DND-41 (cell line): ENCODE measurements around the gene CPSF4L.

Experiments
- ATAC-seq: fragments of 200-7000 bp; cut with Tn5 transposase; 3 replicates; pipeline ENCODE4 v1.9.1; 2021; ENCODE audit warnings: low read depth; ENCODE audit not compliant: insufficient read depth
- DNase-seq: peaks from one replicate; pipeline ENCODE4 v3.0.0-alpha.2; 2020
- H2AFZ ChIP-seq: 2 replicates; pipeline ENCODE4 v1.6.0; 2012; ENCODE audit warnings: low read depth, low read length
- H3K27ac ChIP-seq: 2 replicates; pipeline ENCODE4 v1.5.1; 2012; ENCODE audit warnings: low read length, inconsistent platforms
- H3K27me3 ChIP-seq: fragments of 200-600 bp; sonication (generic); 2 replicates; pipeline ENCODE4 v1.6.0; 2012; ENCODE audit warnings: low read length, mild to moderate bottlenecking, inconsistent platforms; ENCODE audit not compliant: insufficient read depth, poor library complexity
- H3K36me3 ChIP-seq: 2 replicates; pipeline ENCODE4 v1.5.1; 2012; ENCODE audit warnings: low read length, inconsistent platforms; ENCODE audit not compliant: insufficient read depth
- H3K4me1 ChIP-seq: 2 replicates; pipeline ENCODE4 v1.5.1; 2012; ENCODE audit warnings: mild to moderate bottlenecking, low read length; ENCODE audit not compliant: insufficient read depth
- H3K4me2 ChIP-seq: 2 replicates; pipeline ENCODE4 v1.6.0; 2012; ENCODE audit warnings: mild to moderate bottlenecking, moderate library complexity, low read length, inconsistent platforms; ENCODE audit not compliant: insufficient read depth
- H3K4me3 ChIP-seq, 2 experiments: fragments of 200-600 bp in 1 of 2; shearing (Covaris generic) in 1 of 2; 2 replicates each; pipeline ENCODE4 v1.5.1; 2012 to 2016; ENCODE audit warnings: inconsistent platforms in 2 of 2, low read length in 2 of 2, mild to moderate bottlenecking in 2 of 2, low read depth in 1 of 2, moderate library complexity in 1 of 2
- H3K79me2 ChIP-seq: 2 replicates; pipeline ENCODE4 v1.6.0; 2012; ENCODE audit warnings: low read length, inconsistent platforms; ENCODE audit not compliant: insufficient read depth
- H3K9ac ChIP-seq: 2 replicates; pipeline ENCODE4 v1.6.0; 2012; ENCODE audit warnings: low read depth, mild to moderate bottlenecking, inconsistent platforms, low read length, moderate library complexity
- H3K9me3 ChIP-seq: 2 replicates; pipeline ENCODE4 v1.5.1; 2012; ENCODE audit warnings: low read length, moderate library complexity, mild to moderate bottlenecking, inconsistent platforms; ENCODE audit not compliant: insufficient read depth, severe bottlenecking
- H4K20me1 ChIP-seq: 2 replicates; pipeline ENCODE4 v1.6.0; 2012; ENCODE audit warnings: low read length; ENCODE audit not compliant: insufficient read depth
- EZH2 ChIP-seq: IDR thresholded peaks from 3 replicates; pipeline ENCODE4 v1.6.1; 2012; ENCODE audit warnings: borderline replicate concordance, low read depth, mild to moderate bottlenecking, moderate library complexity, low read length, inconsistent platforms; ENCODE audit not compliant: severe bottlenecking
- TF ChIP-seq, protein P1 (sequence below): IDR thresholded peaks from 2 replicates; pipeline ENCODE4 v1.5.1; 2012; ENCODE audit warnings: borderline replicate concordance, low read length, moderate library complexity, mild to moderate bottlenecking; ENCODE audit not compliant: poor library complexity, severe bottlenecking; ENCODE audit errors: extremely low read depth

CPSF4L gene

DNA sequence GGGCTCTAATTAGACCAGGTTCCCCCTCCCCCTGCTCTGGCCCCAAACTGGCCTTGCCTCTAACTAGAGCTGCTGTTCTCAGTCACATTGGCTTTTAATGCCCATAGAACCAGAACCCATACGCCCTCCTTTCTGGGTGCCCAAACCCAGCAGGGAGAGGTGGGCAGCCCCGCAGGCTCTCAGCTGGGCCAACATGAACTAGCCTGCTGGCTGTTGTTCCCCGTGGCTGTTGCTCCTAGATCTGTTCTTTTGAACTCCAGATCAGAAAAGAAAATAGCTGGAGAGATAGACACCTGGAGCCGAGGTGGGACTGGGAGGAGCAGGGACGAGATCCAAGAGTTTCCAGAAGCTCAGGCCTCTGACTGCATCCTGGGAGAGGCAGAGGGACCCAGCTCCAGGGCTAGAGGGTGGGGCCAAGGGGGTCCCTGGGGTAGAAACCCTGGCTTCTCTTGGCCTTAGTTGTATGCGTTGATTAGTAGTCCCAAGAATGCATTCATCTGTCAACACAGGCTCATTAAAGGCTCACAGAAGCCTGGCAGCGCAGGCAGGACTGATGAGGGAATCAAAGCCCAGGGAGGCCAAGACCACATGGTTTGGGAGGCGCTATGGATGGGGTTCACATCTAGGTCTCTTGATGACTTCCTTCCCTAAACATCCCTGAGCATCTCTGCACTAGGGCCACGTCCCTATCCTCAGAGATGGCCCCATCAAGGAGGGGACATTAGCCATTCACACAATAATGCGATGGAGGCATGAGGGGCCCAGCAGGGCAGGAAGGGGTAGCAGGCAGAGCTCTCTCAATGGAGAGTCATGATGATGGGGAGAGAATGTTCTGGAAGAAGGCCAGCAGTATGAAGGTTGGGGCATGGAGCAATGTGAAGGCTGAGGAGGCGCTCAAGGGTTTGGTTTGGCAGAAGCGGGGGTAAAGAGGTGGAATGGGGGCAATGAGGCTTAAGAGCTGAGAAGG is 1.3 kb upstream of the CPSF4L start:
- H3K27ac ChIP-seq: no peak overlapping the region
- DNase-seq: no peak
- H3K27me3 ChIP-seq: no peaks in the 10 kb centered on the region
- H3K4me1 ChIP-seq: no peaks in the 10 kb centered on the region
- no peak overlapping the region for H3K4me2 ChIP-seq
- no peaks in the 10 kb centered on the region for H3K36me3 ChIP-seq
- no peak for ATAC-seq
- no peak overlapping the region for H3K9ac ChIP-seq
- no peaks in the 10 kb centered on the region for H3K79me2 ChIP-seq
- TF ChIP-seq, protein P1, sequence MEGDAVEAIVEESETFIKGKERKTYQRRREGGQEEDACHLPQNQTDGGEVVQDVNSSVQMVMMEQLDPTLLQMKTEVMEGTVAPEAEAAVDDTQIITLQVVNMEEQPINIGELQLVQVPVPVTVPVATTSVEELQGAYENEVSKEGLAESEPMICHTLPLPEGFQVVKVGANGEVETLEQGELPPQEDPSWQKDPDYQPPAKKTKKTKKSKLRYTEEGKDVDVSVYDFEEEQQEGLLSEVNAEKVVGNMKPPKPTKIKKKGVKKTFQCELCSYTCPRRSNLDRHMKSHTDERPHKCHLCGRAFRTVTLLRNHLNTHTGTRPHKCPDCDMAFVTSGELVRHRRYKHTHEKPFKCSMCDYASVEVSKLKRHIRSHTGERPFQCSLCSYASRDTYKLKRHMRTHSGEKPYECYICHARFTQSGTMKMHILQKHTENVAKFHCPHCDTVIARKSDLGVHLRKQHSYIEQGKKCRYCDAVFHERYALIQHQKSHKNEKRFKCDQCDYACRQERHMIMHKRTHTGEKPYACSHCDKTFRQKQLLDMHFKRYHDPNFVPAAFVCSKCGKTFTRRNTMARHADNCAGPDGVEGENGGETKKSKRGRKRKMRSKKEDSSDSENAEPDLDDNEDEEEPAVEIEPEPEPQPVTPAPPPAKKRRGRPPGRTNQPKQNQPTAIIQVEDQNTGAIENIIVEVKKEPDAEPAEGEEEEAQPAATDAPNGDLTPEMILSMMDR: no peak
- no peak for TF ChIP-seq EZH2
- no peaks in the 10 kb centered on the region for H4K20me1 ChIP-seq
- no peak overlapping the region for H2AFZ ChIP-seq
- no peaks in the 10 kb centered on the region for H3K9me3 ChIP-seq
- no peak overlapping the region for H3K4me3 ChIP-seq

DNA sequence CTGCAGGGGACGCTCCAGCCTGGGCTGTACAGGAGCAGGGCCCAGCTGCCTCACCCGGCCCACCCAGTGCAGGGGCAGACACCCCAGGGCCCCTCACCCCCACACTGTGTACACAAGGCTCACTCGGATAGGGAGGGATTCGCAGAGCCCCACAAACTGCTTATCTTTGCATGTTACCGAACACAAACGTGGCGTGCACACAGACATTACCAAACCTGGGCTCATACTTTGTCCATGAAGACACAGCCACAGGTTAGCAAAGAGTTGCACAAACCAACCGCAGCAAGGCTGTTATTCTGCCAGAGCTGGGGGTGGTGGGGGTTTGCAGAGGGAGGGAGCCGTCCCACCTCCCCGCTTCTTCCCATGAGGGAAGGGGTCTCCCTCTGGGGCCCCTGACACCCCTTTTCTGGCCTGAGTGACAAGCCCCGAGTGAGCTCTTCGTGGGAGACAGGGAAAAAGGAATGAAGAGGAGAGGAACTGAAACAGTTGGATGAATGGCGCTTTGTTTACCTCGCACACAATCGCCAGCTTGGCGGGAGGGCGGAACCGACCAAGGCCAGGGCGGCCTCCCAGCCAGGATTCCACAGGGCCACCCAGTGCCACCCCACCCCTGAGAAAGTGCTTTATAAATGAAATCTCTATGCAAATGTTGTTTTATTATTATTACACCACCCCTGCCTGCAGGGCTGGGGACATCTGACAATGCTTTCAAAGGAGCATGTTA is 434 bp upstream of the CPSF4L start:
- H2AFZ ChIP-seq: no peak overlapping the region
- H3K9me3 ChIP-seq: no peaks in the 10 kb centered on the region
- H3K27ac ChIP-seq: no peak overlapping the region
- H3K36me3 ChIP-seq: no peaks in the 10 kb centered on the region
- H3K79me2 ChIP-seq: no peaks in the 10 kb centered on the region
- DNase-seq (no peak), ATAC-seq (no peak)
- no peaks in the 10 kb centered on the region for H4K20me1 ChIP-seq
- H3K4me3 ChIP-seq: no peak overlapping the region
- TF ChIP-seq, protein P1: no peak
- no peak for TF ChIP-seq EZH2
- H3K4me1 ChIP-seq: no peaks in the 10 kb centered on the region
- no peaks in the 10 kb centered on the region for H3K27me3 ChIP-seq
- H3K9ac ChIP-seq: no peak overlapping the region
- H3K4me2 ChIP-seq: no peak overlapping the region

GRCh38 chr17:73257516-73257915 is 4.2 kb downstream of the CPSF4L start:
- H3K9ac ChIP-seq: no peak overlapping the region
- no peak overlapping the region for H2AFZ ChIP-seq
- no peaks in the 10 kb centered on the region for H3K79me2 ChIP-seq
- no peaks in the 10 kb centered on the region for H4K20me1 ChIP-seq
- H3K4me2 ChIP-seq: no peak overlapping the region
- TF ChIP-seq, protein P1: no peak
- ATAC-seq: no peak
- H3K36me3 ChIP-seq: no peaks in the 10 kb centered on the region
- DNase-seq: no peak
- H3K4me3 ChIP-seq: no peak overlapping the region
- no peaks in the 10 kb centered on the region for H3K4me1 ChIP-seq
- no peaks in the 10 kb centered on the region for H3K27me3 ChIP-seq
- H3K27ac ChIP-seq: no peak overlapping the region
- H3K9me3 ChIP-seq: no peaks in the 10 kb centered on the region
